Measurements from ENCODE around the gene PTP4A2.

Gene PTP4A2

GRCh38 chr1:31891280-31891679, 46.9 kb downstream of the PTP4A2 start:
- H3K9ac ChIP-seq (ENCODE audit: low read length in 5 of 5): no peak overlapping the region
- no peak overlapping the region for H3K27ac ChIP-seq (ENCODE audit: low read depth, low read length)
- no peaks in the 10 kb centered on the region for H3K27me3 ChIP-seq (ENCODE audit: control insufficient read depth in 5 of 5, insufficient read depth in 4 of 5, low read length in 5 of 5)
- no peaks in the 10 kb centered on the region for H3K9me3 ChIP-seq (ENCODE audit: control insufficient read depth in 5 of 5, low read length in 5 of 5)
- peaks cover 0 to 8% (median 3%) of the 10 kb centered on the region in 5 donors for H3K4me1 ChIP-seq (ENCODE audit: control insufficient read depth in 5 of 5, insufficient read depth in 5 of 5, low read length in 5 of 5)
- H3K36me3 ChIP-seq (ENCODE audit: control insufficient read depth in 5 of 5, insufficient read depth in 5 of 5, low read length in 5 of 5): no peaks in the 10 kb centered on the region
- no peak overlapping the region for H3K4me3 ChIP-seq (ENCODE audit: low read depth in 1 of 5, low read length in 5 of 5)

- no peak overlapping the region for H3K27ac ChIP-seq (ENCODE audit: low read depth, low read length)
- H3K4me3 ChIP-seq (ENCODE audit: low read depth in 1 of 5, low read length in 5 of 5): no peak overlapping the region
- H3K36me3 ChIP-seq (ENCODE audit: control insufficient read depth in 5 of 5, insufficient read depth in 5 of 5, low read length in 5 of 5): no peaks in the 10 kb centered on the region
- H3K4me1 ChIP-seq (ENCODE audit: control insufficient read depth in 5 of 5, insufficient read depth in 5 of 5, low read length in 5 of 5): peaks cover 0 to 8% (median 3%) of the 10 kb centered on the region in 5 donors
- no peak overlapping the region for H3K9ac ChIP-seq (ENCODE audit: low read length in 5 of 5)
- H3K27me3 ChIP-seq (ENCODE audit: control insufficient read depth in 5 of 5, insufficient read depth in 4 of 5, low read length in 5 of 5): no peaks in the 10 kb centered on the region
- no peaks in the 10 kb centered on the region for H3K9me3 ChIP-seq (ENCODE audit: control insufficient read depth in 5 of 5, low read length in 5 of 5)
Measured at GRCh38 chr1:31888291-31888690, 49.9 kb downstream of the PTP4A2 start.

GRCh38 chr1:31886866-31887265, 51.3 kb downstream of the PTP4A2 start:
- Histone ChIP-seq H3K27ac (ENCODE audit: low read depth, low read length) (no peak overlapping the region), H3K9ac (ENCODE audit: low read length in 5 of 5) (no peak overlapping the region), H3K36me3 (ENCODE audit: control insufficient read depth in 5 of 5, insufficient read depth in 5 of 5, low read length in 5 of 5) (no peaks in the 10 kb centered on the region), H3K9me3 (ENCODE audit: control insufficient read depth in 5 of 5, low read length in 5 of 5) (no peaks in the 10 kb centered on the region), H3K4me1 (ENCODE audit: control insufficient read depth in 5 of 5, insufficient read depth in 5 of 5, low read length in 5 of 5) (peaks cover 0 to 8% (median 3%) of the 10 kb centered on the region in 5 donors), H3K27me3 (ENCODE audit: control insufficient read depth in 5 of 5, insufficient read depth in 4 of 5, low read length in 5 of 5) (no peaks in the 10 kb centered on the region), H3K4me3 (ENCODE audit: low read depth in 1 of 5, low read length in 5 of 5) (no peak overlapping the region)

GRCh38 chr1:31885851-31886250, 52.3 kb downstream of the PTP4A2 start:
- Histone ChIP-seq H3K4me3 (ENCODE audit: low read depth in 1 of 5, low read length in 5 of 5) (no peak overlapping the region), H3K4me1 (ENCODE audit: control insufficient read depth in 5 of 5, insufficient read depth in 5 of 5, low read length in 5 of 5) (peaks cover 0 to 18% (median 9%) of the 10 kb centered on the region in 5 donors)

GRCh38 chr1:31883357-31883942, 54.7 kb downstream of the PTP4A2 start:
- Histone ChIP-seq H3K4me3 (ENCODE audit: low read depth in 1 of 5, low read length in 5 of 5) (no peak overlapping the region), H3K4me1 (ENCODE audit: control insufficient read depth in 5 of 5, insufficient read depth in 5 of 5, low read length in 5 of 5) (peaks cover 0 to 20% (median 10%) of the 10 kb centered on the region in 5 donors), H3K27ac (ENCODE audit: low read depth, low read length) (no peak overlapping the region), H3K9ac (ENCODE audit: low read length in 5 of 5) (no peak overlapping the region), H3K27me3 (ENCODE audit: control insufficient read depth in 5 of 5, insufficient read depth in 4 of 5, low read length in 5 of 5) (no peaks in the 10 kb centered on the region), H3K36me3 (ENCODE audit: control insufficient read depth in 5 of 5, insufficient read depth in 5 of 5, low read length in 5 of 5) (no peaks in the 10 kb centered on the region), H3K9me3 (ENCODE audit: control insufficient read depth in 5 of 5, low read length in 5 of 5) (no peaks in the 10 kb centered on the region)

More at GRCh38 chr1:31885851-31886250, 52.3 kb downstream of the PTP4A2 start:
- no peaks in the 10 kb centered on the region for H3K27me3 ChIP-seq (ENCODE audit: control insufficient read depth in 5 of 5, insufficient read depth in 4 of 5, low read length in 5 of 5)
- H3K36me3 ChIP-seq (ENCODE audit: control insufficient read depth in 5 of 5, insufficient read depth in 5 of 5, low read length in 5 of 5): no peaks in the 10 kb centered on the region
- H3K9me3 ChIP-seq (ENCODE audit: control insufficient read depth in 5 of 5, low read length in 5 of 5): no peaks in the 10 kb centered on the region
- no peak overlapping the region for H3K27ac ChIP-seq (ENCODE audit: low read depth, low read length)
- no peak overlapping the region for H3K9ac ChIP-seq (ENCODE audit: low read length in 5 of 5)

GRCh38 chr1:31881688-31882000, 56.5 kb downstream of the PTP4A2 start:
- no peak overlapping the region for H3K9ac ChIP-seq (ENCODE audit: low read length in 5 of 5)
- no peaks in the 10 kb centered on the region for H3K9me3 ChIP-seq (ENCODE audit: control insufficient read depth in 5 of 5, low read length in 5 of 5)
- H3K4me1 ChIP-seq (ENCODE audit: control insufficient read depth in 5 of 5, insufficient read depth in 5 of 5, low read length in 5 of 5): peaks cover 2 to 30% (median 20%) of the 10 kb centered on the region in 5 donors
- H3K4me3 ChIP-seq (ENCODE audit: low read depth in 1 of 5, low read length in 5 of 5): peak overlapping the region in 1 of 5 donors; percentile 38
- no peaks in the 10 kb centered on the region for H3K36me3 ChIP-seq (ENCODE audit: control insufficient read depth in 5 of 5, insufficient read depth in 5 of 5, low read length in 5 of 5)
- H3K27ac ChIP-seq (ENCODE audit: low read depth, low read length): no peak overlapping the region
- no peaks in the 10 kb centered on the region for H3K27me3 ChIP-seq (ENCODE audit: control insufficient read depth in 5 of 5, insufficient read depth in 4 of 5, low read length in 5 of 5)

GRCh38 chr1:31880957-31881687, 57.0 kb downstream of the PTP4A2 start:
- no peak overlapping the region for H3K27ac ChIP-seq (ENCODE audit: low read depth, low read length)
- H3K9ac ChIP-seq (ENCODE audit: low read length in 5 of 5): no peak overlapping the region
- no peaks in the 10 kb centered on the region for H3K27me3 ChIP-seq (ENCODE audit: control insufficient read depth in 5 of 5, insufficient read depth in 4 of 5, low read length in 5 of 5)
- H3K36me3 ChIP-seq (ENCODE audit: control insufficient read depth in 5 of 5, insufficient read depth in 5 of 5, low read length in 5 of 5): no peaks in the 10 kb centered on the region
- no peaks in the 10 kb centered on the region for H3K9me3 ChIP-seq (ENCODE audit: control insufficient read depth in 5 of 5, low read length in 5 of 5)
- peak overlapping the region in 1 of 5 donors; percentile 38 for H3K4me3 ChIP-seq (ENCODE audit: low read depth in 1 of 5, low read length in 5 of 5)
- peaks cover 2 to 30% (median 20%) of the 10 kb centered on the region in 5 donors for H3K4me1 ChIP-seq (ENCODE audit: control insufficient read depth in 5 of 5, insufficient read depth in 5 of 5, low read length in 5 of 5)

- Histone ChIP-seq H3K4me3 (ENCODE audit: low read depth in 1 of 5, low read length in 5 of 5) (no peak overlapping the region), H3K27me3 (ENCODE audit: control insufficient read depth in 5 of 5, insufficient read depth in 4 of 5, low read length in 5 of 5) (no peaks in the 10 kb centered on the region), H3K9me3 (ENCODE audit: control insufficient read depth in 5 of 5, low read length in 5 of 5) (no peaks in the 10 kb centered on the region), H3K27ac (ENCODE audit: low read depth, low read length) (no peak overlapping the region), H3K4me1 (ENCODE audit: control insufficient read depth in 5 of 5, insufficient read depth in 5 of 5, low read length in 5 of 5) (peaks cover 2 to 31% (median 20%) of the 10 kb centered on the region in 5 donors), H3K9ac (ENCODE audit: low read length in 5 of 5) (no peak overlapping the region), H3K36me3 (ENCODE audit: control insufficient read depth in 5 of 5, insufficient read depth in 5 of 5, low read length in 5 of 5) (no peaks in the 10 kb centered on the region)
Measured at GRCh38 chr1:31879981-31880608, 58.1 kb downstream of the PTP4A2 start.

GRCh38 chr1:31878058-31878457, 60.1 kb downstream of the PTP4A2 start:
- Histone ChIP-seq H3K9ac (ENCODE audit: low read length in 5 of 5) (peak overlapping the region in 1 of 5 donors; percentile 22), H3K27ac (ENCODE audit: low read depth, low read length) (peak overlapping the region; percentile 4), H3K36me3 (ENCODE audit: control insufficient read depth in 5 of 5, insufficient read depth in 5 of 5, low read length in 5 of 5) (no peaks in the 10 kb centered on the region), H3K27me3 (ENCODE audit: control insufficient read depth in 5 of 5, insufficient read depth in 4 of 5, low read length in 5 of 5) (no peaks in the 10 kb centered on the region), H3K4me3 (ENCODE audit: low read depth in 1 of 5, low read length in 5 of 5) (no peak overlapping the region), H3K9me3 (ENCODE audit: control insufficient read depth in 5 of 5, low read length in 5 of 5) (no peaks in the 10 kb centered on the region), H3K4me1 (ENCODE audit: control insufficient read depth in 5 of 5, insufficient read depth in 5 of 5, low read length in 5 of 5) (peaks cover 2 to 36% (median 20%) of the 10 kb centered on the region in 5 donors)

- Histone ChIP-seq H3K27ac (ENCODE audit: low read depth, low read length) (peak overlapping the region; percentile 4), H3K27me3 (ENCODE audit: control insufficient read depth in 5 of 5, insufficient read depth in 4 of 5, low read length in 5 of 5) (no peaks in the 10 kb centered on the region), H3K9me3 (ENCODE audit: control insufficient read depth in 5 of 5, low read length in 5 of 5) (no peaks in the 10 kb centered on the region), H3K36me3 (ENCODE audit: control insufficient read depth in 5 of 5, insufficient read depth in 5 of 5, low read length in 5 of 5) (no peaks in the 10 kb centered on the region), H3K4me3 (ENCODE audit: low read depth in 1 of 5, low read length in 5 of 5) (no peak overlapping the region), H3K9ac (ENCODE audit: low read length in 5 of 5) (peak overlapping the region in 1 of 5 donors; percentile 22), H3K4me1 (ENCODE audit: control insufficient read depth in 5 of 5, insufficient read depth in 5 of 5, low read length in 5 of 5) (peaks cover 2 to 36% (median 20%) of the 10 kb centered on the region in 5 donors)
Measured at GRCh38 chr1:31877544-31877943, 60.6 kb downstream of the PTP4A2 start.
